ENCODE data around the gene DLGAP4.

Gene DLGAP4

DNA sequence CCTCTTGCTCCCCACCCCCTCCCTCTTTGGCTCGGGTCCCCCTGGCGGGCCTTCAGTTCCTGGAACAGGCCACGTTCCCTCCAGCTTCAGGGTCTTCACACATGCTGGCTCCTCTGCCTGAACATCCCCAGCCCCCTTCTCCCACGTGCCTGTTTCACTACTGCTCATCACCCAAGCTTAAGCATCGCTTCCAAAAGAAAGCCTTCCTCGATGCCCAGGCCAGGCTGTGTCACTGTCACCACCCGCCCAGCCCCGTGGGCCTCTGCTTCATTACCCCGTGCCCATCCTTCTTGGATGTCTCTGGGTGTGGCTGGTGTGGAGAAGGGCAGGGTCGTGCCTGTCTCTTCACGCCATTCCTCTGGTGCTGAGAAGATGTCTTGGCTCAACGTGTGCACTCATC lies 2.8 kb downstream of the DLGAP4 start:
- no peak for DNase-seq (ENCODE audit: low spot score)

DNA sequence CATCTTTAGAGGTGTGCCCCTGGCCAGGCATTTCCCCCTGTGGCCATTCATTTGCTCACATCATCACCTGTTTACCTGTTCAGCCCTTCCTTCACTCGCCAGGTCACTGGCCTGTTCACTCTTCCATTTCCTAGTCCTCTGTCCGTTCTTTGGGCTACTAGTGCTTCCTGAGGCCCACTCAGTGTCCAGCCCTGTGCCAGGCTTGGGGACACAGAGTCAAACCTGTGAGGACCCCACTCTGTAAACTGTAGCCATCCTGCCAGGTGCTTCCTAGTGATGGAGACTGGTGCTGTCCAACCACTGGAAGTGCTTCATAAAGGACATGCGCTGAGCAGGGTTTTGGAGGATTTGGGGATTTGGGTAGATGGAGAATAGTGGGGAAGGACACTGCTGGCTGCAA lies 3.5 kb downstream of the DLGAP4 start:
- DNase-seq (ENCODE audit: low spot score), result no peak

DNA sequence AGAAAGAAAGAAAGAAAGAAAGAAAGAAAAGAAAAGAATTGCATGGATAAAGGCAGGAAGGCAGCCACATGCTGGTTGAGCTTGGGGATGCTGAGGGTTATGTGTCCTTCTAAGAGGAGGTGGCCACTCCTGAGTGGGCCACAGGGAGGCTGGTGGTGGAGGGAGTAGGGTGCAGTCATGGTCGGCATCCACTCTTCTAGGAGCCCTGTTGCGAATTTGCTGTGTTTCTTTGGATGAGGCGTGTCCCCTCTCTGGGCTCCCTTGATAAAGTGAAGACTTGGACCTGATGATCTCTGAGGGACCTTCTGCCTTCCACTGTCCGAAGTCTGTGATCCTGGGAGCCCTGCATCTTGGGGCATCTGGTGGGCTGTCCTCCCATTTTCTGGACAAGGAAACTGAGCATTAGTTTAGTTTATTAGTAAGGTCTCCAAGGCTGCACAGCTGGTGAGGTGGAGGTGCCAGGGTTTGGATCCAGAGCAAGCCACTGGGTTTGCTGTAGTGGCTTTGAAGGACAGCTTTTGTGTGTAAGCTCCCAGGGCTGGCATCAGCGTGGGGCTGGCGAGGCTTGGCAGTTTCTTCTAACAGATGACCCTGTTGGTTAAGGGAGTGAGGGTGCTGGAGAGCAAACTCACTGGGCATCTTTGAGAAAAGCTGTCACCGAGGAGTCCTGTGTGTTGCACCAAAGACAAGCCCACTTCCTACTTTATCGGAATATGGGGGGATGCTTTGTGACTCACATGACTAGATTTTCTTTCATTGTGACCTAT lies 4.3 kb downstream of the DLGAP4 start:
- no peak for DNase-seq (ENCODE audit: low spot score)

DNA sequence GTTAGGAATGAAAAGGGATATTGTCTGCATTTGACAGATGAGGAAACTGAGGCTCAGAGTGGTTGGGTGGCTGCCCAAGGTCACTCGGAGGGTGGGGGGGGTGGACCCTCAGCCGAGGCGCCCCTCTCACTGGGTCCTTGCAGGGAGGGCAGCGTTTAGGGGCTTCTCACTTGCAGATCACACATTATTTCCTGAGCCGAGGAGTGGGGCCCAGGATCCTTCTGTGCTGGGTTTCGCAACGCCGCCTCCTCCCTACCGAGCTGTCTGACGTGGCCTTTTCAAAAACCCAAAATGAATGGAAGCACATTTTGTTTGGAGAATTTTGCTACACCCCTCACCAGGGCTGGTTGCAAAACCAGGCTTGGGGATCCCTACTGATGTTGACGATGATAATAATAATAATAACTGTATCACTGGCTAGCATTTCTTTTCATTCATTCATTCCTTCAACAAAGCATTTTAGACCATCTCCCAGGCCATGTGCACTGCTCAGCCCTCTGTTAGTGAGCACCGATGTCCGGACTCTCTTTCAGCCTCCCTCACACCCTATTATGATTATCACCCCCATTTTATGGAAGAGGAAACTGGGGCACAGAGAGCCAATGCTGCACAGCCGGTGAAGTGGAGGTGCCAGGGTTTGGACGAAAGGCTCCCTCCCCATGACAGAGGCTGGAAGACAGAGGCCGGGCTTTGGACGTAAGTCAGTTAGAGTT lies 5.2 kb downstream of the DLGAP4 start:
- no peak for DNase-seq (ENCODE audit: low spot score)

DNA sequence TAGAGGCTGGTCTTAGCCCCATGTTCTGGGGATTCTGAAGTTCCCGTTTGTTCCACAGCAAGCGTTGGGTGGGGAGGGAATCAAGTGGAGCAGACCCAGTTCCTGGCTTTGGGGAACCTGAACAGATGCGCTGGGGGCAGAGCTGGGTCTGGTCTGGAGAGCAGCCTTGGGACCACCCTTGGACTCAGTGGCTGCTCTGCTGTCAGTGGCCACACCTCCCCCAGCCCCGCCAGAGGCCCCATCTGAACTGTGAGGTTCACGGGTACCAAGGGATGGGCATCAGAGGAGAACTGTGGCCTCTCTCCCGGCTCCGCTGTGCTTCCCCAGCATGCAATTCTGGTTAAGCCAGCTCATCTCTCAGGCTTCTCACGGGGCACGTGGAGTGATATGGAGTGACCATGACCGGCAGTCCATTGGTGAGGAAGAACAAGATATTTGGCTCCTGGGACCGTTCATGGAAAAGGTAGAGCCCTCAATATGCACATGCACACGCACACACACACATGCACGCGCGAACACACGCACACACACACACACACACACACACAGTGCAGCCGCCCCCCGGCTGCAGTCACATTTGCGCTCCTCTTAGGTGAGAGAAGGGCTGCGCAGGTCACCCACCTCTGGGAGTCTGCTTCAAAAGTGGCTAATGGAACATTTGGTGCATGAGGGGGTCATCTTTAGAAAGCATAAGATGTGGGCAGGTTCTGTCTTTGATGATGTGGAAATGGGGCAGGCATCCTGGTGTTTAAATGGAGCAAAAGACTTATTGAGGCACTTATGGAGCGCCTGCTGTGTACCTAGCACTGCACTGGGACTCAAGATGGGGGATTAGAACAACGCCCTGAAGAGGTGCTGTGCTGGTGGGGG lies 6.0 kb downstream of the DLGAP4 start:
- no peak for DNase-seq (ENCODE audit: low spot score)

DNA sequence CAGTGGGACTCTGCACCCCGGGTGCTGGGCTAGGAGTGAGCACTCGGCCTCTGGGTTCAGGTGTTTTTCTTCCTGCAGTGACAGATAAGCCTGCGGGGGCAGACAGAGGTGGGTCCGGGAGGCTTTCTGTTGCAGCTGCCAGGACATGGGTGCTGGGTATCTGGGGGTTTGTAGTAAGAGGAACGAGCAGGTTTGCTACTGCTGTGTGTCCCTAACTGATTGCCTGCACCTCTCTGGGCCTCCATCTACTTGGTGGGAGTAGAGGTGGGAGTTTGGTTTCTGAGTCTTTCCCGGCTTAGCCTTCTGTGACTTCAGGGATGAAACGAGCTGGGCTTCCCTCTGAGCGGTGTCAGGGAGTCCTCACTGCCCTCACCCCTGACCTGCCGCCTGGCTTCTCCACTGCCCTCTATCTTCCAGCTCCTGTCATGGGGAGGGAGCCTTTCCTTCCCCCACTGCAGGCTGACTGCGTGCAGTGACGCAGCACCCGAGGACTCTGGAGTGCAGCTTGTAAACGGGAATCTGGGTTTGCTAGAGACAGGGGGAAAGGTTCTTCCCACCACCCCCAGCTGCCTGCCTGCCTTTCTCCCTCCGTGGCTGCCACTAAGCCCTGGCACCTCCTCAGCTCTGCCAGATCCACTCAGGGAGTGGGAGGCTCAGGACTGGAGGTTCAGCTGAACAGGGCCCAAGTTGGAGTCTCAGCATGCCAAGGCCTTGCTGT lies 6.7 kb downstream of the DLGAP4 start:
- no peak for DNase-seq (ENCODE audit: low spot score)

DNA sequence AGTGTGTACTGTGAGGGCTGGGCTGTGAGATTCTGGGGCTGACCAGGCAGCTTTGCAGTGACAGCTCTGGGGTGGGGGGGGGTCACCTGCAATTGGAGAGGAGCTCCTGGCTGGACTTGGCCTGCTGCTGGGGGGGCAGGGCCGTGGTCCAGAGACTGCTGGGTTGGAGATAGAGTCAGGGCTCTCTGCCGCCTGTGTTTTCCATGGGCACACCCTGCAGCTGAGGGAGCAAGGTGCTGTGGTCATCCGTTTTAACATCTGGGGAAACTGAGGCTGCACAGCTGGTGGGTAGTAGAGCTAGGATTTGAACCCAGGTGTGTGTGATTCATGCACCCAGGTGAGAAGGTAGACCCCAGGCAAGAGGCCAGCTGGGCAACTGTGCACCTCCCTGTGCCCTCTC lies 7.3 kb downstream of the DLGAP4 start:
- no peak for DNase-seq (ENCODE audit: low spot score)

DNA sequence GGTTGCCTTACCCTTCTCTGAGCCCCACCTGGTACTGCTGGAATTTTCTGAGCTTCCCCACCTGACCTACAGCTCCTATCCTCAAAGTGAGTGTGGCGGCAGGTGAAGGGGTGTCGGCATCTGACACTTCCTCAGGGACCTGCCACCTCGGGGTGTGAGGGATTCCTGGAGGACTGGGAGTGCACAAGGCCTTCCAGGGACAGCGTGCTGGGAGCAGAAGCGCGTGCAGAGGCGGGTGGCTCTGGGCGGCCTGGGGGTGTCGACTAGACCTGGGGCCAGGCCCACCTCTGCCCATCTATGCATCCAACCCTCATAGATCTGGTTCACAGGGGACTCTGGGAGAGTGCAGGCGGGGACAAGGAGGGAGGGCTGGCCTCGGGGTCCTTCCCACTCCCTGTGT lies 7.8 kb downstream of the DLGAP4 start:
- DNase-seq (ENCODE audit: low spot score), result no peak

DNA sequence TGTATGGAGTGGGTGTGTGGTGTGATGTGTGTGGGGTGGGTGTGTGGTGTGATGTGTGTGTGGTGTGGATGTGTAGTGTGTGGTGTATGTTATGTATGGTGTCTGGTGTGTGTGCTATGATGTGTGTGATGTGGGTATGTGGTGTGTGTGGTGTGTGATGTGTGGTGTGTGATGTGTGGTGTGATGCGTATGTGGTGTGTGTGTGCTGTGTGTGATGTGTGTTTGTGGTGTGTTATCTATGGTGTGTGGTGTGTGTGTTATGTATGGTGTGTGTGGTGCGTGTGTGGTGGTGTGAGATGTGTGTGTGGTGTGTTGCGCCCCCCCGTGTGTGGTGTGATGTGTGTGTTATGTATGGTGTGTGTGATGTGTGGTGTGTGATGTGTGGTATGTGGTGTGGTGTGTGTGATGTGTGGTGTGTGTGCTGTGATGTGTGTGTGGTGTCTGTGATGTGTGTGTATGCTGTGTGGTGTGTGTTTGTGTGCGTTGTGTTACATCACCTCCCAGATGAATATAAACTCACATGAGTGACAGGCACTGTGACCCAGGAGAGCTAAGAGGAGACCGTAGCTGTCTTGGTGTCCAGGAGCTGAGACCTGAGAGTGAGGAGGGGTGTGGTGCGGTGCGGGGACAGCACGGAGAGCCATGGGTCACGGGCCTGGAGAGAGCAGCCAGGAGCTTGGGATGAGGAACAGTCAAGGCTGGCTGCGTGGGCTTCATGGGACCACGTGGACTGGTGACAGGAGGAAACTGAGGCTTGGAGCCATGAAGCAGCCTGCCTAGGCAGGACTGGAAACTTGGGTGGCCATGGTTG lies 8.8 kb downstream of the DLGAP4 start:
- peak; percentile 42 for DNase-seq (ENCODE audit: low spot score)

DNA sequence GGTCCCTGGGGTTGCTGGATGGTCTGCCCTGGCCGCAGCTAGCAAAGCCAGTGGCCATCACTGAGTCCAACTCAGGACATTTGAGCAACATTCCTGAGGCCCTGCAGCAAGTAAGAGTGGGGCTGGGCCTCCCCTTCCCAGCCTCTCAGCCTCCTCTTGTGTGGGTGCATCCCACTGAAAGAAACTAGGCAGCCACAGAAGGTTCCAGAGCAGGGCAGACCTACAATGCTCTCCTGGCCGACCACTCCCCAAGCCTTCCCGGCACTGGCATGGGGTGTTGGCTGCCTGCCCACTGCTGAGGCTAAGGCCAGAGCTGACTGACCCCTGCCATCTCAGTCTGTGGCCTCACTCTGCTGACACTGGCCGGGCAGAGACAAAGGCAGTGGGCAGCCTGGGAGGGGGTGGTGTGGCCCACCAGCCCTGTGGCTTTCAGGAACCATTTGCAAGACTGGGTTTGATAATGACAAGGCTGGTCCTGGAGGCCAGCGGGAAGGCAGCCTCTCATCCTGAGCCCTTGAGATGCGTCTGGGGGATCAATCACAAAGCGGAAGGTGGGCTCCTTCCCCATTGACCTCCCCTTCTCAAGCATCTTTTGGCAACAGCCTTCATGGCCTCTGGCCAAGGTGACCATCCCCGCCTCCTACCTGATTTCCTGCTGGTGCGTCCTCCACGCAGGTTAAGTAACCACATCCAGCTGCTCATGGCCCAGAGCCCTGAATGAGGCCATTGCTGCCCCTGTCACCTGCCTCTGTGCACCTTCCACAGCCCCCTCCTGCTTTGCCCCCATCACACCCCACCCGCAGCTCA lies 9.6 kb downstream of the DLGAP4 start:
- no peak for DNase-seq (ENCODE audit: low spot score)

DNA sequence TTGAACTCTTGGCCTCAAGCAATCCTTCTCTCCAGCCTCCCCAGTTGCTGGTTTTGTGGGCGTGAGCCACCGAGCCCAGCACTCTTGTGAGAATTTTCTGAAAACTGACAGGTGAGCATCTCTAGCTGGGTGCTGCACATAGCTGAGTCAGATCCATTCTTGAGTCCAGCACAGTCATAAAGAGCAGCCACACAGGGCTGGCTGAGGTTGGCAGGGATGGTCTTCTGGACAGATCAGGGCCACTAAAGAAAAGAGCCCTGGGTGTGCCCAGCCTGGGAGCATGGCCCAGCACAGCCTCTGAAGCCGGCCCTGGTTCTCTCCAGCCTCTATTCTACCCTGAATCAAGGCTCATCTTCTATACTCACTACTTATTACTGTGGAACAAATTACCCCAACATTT lies 11.5 kb downstream of the DLGAP4 start:
- no peak for DNase-seq (ENCODE audit: low spot score)

DNA sequence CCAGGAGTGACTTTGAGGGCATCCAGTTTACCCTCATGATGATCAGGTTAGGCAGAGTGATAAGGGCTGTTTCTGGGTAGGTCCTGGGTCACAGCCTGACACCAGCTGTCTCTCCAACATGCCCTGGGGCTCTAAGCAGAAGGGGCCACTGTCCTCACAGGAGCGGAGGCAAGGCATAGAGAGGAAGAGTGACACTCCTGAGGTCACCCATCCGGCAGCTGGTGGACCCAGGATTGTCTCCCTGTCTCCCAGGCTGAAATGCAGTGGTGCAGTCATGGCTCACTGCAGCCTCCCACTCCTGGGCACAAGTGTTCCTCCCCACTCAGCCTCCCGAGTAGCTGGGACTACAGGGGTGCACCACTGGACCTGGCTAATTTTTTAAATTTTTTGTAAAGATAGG lies 12.0 kb downstream of the DLGAP4 start:
- no peak for DNase-seq (ENCODE audit: low spot score)

DNA sequence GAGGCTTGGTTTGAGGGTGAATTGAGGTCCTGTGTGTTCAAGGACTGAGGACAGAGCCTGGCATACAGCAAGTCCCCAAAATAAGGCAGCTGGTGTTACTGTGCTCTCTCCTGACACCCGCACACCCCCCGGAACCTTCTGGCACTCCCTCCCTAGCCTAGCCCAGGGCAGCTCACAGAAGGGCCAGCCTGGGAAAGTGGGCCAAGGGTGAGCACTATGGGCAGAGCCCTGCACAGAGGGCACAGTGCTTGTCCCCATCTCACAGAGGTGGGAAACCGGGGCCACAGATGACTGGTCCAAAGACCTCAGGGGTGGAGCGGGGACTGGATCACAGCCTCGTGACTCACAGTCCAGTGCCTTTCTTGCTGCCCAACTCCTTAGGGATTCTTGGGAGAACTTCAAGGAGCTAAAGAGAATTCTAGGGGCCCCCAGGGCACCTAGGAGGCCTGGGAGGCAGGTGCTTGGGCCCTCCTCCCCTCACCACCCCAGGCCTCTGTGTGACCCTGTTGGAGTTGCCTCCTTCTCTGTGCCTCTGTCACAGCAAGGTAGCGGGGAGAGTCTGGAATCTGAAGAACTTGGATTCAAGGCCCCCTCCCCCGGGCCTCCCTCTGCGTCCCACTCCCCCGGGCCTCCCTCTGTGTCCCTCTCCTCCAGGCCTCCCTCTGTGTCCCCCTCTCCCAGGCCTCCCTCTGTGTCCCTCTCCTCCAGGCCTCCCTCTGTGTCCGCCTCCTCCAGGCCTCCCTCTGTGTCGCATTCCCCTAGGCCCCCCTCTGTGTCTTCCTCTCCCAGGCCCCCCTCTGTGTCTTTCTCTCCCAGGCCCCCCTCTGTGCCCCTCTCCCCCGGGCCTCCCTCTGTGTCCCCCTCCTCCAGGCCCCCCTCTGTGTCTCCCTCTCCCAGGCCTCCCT lies 13.5 kb downstream of the DLGAP4 start:
- DNase-seq (ENCODE audit: low spot score), result no peak

DNA sequence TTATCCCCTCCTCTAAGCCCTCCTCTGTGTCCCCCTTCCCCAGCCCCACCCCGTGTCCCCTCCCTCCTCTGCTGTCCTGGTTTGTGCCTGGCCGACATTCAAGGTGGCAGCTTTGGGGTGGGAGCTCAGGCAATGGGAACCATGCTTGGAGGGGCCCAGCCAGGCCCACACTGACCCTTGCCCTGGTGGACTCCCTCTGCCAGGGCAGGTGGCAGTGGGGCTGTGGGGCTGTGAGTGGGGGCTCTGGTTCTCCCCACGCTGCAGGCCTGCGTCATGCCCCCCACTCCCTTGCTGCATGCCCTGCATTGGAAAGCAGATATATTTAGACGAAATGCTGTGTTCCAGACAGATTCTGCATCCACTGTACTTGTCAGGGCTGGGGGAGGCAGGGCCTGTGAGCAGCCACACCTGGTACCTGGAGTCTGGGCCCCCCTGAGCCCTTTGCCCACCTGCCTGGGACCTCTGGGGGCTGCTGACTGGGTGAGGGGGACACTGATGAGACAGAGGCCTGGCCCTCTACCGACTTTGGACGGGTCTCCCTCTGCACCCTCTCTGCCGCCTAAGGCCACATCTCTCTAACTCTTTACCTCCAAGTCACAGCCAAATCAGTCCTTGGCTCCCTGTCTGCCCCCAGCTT lies 14.2 kb downstream of the DLGAP4 start:
- DNase-seq (ENCODE audit: low spot score), result no peak

DNA sequence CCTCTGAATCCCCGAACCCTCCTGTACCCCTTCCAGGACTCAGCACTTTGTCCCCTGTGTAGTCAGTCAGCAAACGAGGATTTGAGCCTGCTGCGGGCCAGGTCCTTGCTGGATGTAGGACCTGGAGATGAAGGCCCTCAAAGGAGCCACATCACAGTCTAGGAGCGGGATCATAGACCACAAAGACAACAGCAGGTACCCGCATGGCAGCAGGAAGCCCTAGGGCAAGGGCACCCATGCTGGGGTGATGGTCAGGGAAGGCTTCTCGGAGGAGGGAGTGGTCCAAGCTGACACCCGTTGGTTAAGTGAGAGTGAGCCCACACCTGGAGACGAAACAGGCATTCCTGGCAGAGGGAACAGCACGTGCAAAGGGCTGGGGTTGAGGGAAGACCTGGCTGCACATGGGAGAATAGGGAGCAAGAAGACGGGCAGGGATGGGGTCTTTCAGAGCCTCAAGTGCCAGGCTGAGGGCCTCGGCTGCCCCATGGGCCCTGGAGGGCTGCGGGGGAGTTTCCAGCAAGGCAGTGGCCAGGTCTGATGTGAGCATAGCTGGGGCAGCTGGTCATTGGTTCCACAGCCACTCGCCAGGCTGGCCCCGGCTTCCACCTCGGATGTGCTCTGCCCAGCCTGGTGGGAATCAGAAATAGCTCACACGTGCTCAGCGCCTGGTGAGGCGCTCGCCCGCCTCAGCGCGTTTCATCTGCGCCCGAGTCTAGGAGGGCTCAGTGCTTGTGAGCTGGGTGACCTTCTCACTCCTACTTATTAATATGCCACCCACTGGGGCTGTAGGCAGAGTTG lies 15.0 kb downstream of the DLGAP4 start:
- DNase-seq (ENCODE audit: low spot score), result no peak

DNA sequence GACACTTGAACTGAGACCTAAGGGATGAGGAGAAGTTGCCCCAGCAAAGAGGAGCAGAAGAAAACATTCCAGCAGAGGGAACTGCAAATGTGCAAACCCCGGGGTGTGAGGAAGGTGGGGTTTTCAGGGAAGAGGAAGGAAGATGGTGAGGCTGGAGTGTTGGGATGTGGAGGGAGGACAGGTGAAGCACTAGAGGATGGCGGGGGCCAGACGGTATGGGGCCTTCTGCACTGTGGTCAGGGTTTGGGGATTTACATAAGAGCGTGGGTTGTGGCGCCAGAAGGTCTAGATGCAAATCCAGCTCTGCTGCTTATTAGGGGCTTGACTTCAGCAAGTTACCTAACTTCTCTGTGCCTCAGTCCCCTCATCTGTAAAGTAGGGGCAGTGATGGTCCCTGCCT lies 16.0 kb downstream of the DLGAP4 start:
- no peak for DNase-seq (ENCODE audit: low spot score)

DNA sequence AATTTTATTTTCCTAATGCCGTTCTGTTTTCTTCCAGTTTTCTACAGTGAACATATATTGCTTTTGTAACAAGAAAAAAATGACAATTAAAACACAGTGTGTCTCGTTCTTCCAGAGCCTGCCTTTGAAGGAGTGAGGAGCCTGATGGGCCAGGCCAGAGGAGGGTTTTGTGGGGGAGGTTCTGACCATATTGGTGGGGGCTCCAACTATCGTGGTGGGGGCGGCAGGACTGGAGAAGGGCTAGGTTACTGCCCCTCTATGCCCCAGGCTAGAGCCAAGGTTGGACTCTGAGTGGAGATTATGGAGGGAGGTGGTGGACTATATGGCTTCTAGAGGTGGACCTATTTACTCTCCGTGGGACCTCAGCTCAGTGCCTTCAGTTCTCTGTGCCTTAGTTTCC lies 24.0 kb downstream of the DLGAP4 start:
- DNase-seq (ENCODE audit: low spot score), result no peak

DNA sequence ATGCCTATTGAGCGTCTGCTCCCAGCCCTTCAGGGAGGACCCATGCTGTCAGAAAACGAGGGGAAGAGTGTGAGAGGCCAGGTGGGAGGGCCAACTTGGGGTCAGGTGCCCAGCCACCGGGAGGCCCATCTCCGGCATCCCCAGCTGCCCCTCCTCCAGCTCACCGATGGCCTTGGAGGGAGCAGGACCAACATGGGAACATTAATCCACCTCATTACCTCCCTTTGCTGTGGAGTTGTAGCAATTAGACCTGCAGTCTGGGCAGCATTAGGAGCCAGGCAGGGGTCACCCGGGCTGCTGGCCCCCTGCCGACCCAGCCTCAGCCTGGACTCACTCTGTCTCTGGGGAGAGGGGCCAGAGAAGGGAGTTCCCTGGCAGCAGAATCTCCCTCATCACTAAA lies 25.1 kb downstream of the DLGAP4 start:
- no peak for DNase-seq (ENCODE audit: low spot score)

All from NAMALWA (cell line).